GM12873 (cell line): Measurements from ENCODE around the gene CD47.

Source experiments
- CTCF ChIP-seq: IDR thresholded peaks from 2 replicates; pipeline ENCODE4 v1.5.1; 2012; ENCODE audit warnings: low read depth, mild to moderate bottlenecking, moderate library complexity, low read length, control low read depth; ENCODE audit not compliant: insufficient read depth; ENCODE audit errors: missing control alignments

Gene CD47

GRCh38 chr3:108060331-108060730, 30.5 kb downstream of the CD47 start:
- TF ChIP-seq CTCF = no peak

GRCh38 chr3:108055931-108056330, 34.9 kb downstream of the CD47 start:
- no peak for TF ChIP-seq CTCF

GRCh38 chr3:108054935-108055334, 35.9 kb downstream of the CD47 start:
- no peak for TF ChIP-seq CTCF

GRCh38 chr3:108053483-108053882, 37.3 kb downstream of the CD47 start:
- TF ChIP-seq CTCF = no peak

GRCh38 chr3:108053067-108053466, 37.8 kb downstream of the CD47 start:
- no peak for TF ChIP-seq CTCF

GRCh38 chr3:108051005-108051404, 39.8 kb downstream of the CD47 start:
- TF ChIP-seq CTCF = no peak

GRCh38 chr3:108047987-108048386, 42.8 kb downstream of the CD47 start:
- TF ChIP-seq CTCF = no peak

GRCh38 chr3:108046247-108046646, 44.6 kb downstream of the CD47 start:
- no peak for TF ChIP-seq CTCF
